Measurements from ENCODE around the gene PRKCH. TPM values are rescaled to one million over a fixed set of nuclear protein-coding genes. Genes with fewer than 3 reads are reported as not detected.

The PRKCH gene
- total RNA-seq, 4 donors from 2014 or later = 15.7 to 74.7 (median 38.4) TPM

DNA sequence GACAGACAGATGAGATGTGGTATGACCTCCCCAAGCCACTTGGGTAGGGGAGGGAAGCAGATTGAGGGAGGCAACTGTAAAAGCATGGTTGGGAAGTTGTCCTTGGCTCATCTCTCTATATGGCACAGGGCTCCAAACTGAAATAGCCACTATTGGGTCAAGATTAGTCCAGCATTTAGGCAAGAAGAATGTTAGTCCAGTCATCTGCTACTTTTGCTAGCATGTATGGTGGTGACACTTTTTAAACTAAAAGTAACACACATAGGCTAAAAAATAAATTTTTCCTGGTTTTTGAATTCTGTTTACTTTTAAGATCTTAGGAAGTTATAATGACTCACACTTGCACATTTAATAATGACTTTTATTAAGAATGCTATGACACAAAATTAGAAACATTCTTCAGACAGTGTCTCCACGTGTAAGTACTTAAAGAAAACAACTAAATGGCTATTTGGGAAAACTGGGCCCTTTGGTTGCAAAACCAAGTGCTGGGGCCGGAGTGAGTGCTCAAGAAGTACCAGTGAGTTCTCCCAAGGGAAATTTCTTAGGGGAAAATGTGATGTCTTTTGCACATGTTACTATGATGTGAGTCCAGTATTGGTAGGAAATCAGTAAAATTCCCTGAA, 194.9 kb downstream of the PRKCH start:
- TF ChIP-seq, protein P1, sequence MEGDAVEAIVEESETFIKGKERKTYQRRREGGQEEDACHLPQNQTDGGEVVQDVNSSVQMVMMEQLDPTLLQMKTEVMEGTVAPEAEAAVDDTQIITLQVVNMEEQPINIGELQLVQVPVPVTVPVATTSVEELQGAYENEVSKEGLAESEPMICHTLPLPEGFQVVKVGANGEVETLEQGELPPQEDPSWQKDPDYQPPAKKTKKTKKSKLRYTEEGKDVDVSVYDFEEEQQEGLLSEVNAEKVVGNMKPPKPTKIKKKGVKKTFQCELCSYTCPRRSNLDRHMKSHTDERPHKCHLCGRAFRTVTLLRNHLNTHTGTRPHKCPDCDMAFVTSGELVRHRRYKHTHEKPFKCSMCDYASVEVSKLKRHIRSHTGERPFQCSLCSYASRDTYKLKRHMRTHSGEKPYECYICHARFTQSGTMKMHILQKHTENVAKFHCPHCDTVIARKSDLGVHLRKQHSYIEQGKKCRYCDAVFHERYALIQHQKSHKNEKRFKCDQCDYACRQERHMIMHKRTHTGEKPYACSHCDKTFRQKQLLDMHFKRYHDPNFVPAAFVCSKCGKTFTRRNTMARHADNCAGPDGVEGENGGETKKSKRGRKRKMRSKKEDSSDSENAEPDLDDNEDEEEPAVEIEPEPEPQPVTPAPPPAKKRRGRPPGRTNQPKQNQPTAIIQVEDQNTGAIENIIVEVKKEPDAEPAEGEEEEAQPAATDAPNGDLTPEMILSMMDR (IDR thresholded peaks at IDR 0.05) = no peak
- DNase-seq (ENCODE audit: low spot score) (no peak), ATAC-seq (ENCODE audit: low FRiP score) (no peak)

DNA sequence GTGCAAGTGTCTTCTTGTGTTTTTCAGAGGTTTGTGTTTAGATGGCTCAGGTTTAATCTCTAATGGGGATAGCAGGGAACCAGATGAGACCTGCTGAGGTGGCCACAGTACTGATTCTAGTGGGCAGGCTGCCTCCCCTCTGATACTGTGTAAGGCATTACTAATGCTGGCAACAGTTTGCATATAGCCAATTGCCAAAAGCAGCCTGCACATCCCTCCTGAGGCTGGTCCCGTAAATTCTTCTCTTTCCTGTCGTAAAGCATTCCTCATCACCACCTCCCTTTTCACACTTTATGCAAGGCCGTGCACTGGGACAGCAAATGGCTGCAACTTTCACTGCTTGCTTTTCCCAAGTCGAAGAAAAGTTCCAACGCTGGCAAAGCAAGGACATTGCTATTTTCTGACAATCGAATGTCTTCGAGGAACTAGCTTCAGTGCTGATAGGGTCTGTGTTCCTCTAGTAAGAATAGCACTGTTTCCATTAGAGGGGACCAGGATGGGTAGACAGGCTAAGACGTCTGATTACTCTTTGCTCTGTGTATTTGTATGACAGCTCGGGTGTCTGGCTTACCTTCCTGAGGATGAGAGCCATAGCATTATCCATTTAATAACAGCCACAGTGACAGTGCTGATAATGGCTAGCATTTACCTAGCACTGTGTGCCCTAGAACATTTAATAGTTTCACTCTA, 195.7 kb downstream of the PRKCH start:
- TF ChIP-seq, protein P1 (IDR thresholded peaks at IDR 0.05) = no peak
- peak; percentile 61 for ATAC-seq (ENCODE audit: low FRiP score)
- DNase-seq (ENCODE audit: low spot score) = no peak

DNA sequence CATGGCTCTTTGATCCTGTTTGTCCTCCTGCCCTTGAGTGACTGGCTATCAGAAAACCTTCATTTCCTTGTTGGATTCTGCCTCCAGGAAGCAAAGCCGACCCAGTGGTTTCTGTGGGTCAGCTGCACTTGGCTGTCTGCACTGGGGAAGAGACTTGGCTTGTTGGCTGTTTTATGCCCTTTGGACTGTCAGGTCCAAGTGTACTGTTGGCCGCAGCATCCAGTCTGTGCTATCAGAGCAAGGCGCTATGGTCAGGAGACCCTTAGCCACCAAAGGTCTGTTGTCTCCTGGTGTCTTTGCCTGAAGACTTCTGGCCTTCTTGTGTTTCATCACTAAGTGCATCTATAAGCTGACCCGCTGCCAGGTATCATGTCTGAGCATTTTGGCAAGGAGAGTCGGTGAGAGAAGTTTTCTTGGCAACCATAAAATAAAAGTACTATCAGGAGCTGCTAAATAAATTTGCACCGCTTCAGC, 196.6 kb downstream of the PRKCH start:
- TF ChIP-seq, protein P1 (IDR thresholded peaks at IDR 0.05) = no peak
- DNase-seq (ENCODE audit: low spot score) (no peak), ATAC-seq (ENCODE audit: low FRiP score) (no peak)

DNA sequence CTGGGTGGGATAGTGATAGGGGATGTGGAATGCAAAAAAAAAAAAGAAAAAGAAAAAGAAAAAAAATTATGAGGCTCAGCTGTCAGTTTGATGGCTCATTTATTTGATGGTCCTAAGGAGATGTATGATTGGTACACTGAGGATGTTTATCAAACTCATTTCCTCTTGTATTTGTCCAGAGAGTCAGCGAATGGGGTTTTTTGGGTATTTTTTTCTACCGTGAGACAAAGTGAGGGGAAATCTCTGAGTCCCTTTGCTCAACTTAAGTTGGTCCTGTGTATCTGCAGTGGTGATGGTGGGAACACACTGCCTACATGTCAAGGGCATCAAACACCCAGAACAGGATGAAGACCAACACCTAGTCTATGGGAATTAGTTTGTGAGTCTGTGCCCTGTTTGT, 197.0 kb downstream of the PRKCH start:
- TF ChIP-seq, protein P1 (IDR thresholded peaks at IDR 0.05) = no peak
- no peak for ATAC-seq (ENCODE audit: low FRiP score)
- DNase-seq (ENCODE audit: low spot score) = no peak

DNA sequence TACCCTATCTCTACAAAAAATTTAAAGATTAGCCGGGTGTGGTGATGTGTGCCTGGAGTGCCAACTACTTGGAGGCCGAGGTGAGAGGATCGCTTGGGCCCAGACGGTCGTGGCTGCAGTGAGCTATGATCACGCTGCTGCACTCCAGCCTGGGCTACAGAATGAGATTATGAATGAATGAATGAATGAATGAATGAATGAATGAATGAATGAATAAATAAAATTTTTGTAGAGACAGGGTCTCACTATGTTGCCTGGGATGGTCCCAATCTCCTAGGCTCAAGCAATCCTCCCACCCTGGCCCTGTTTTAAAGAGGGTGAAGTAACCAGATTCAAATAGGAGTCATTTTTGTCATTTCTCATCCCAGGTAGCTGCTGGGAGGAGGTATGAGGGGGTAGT, 197.7 kb downstream of the PRKCH start:
- TF ChIP-seq, protein P1 (IDR thresholded peaks at IDR 0.05) = no peak
- no peak for DNase-seq (ENCODE audit: low spot score)

DNA sequence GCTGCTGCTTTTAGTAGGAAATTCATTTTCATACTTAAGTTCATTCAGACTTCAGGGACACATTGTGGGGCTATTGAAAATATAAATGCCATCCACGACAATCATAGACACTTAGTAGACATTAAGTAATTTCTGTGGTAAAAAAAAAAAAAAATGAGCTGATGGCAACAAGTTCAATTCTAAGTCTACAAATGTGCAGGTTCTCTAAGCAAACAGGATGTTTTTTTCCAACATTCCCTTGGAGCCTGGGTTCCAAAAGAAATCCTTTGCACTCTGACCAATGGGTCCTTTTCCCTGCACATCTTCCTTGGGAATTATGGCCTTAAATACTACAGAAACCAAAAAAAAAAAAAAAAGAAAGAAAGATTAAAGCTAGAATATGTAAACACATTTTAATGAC, 198.4 kb downstream of the PRKCH start:
- ATAC-seq (ENCODE audit: low FRiP score) (no peak), DNase-seq (ENCODE audit: low spot score) (no peak)
- TF ChIP-seq, protein P1 (IDR thresholded peaks at IDR 0.05) = no peak

More for the DNA sequence above, 197.7 kb downstream of the PRKCH start:
- no peak for ATAC-seq (ENCODE audit: low FRiP score)

DNA sequence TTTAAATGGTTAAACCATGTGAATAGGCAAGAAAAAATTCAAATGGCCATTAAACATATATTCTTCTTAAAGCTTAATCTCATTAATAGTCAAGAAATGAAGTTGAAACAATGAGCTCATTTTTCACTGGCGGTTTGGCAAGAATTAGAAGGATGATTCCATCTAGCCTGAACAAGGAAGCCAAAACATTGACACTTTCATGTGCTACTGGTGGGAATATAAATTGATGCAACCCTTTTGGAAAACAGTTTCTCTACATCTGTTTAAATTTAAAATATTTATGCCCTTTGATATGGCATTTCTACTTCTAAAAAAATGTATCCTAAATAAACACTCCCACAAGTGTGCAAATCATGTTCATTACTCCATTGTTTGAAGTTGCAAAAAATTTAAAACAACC, 199.2 kb downstream of the PRKCH start:
- TF ChIP-seq, protein P1 (IDR thresholded peaks at IDR 0.05) = no peak
- ATAC-seq (ENCODE audit: low FRiP score) (no peak), DNase-seq (ENCODE audit: low spot score) (no peak)
